Kidney epithelial cell (primary cell): ENCODE measurements around the gene AKR1B1. TPM values are rescaled to one million over a fixed set of nuclear protein-coding genes. Genes with fewer than 3 reads are reported as not detected.

Experiments used
- DNase-seq: peaks from one replicate; pipeline ENCODE4 v3.0.0-alpha.2; 2010; ENCODE audit warnings: low read depth
- H3K27me3 ChIP-seq: 2 replicates; pipeline ENCODE4 v1.6.0; 2011; ENCODE audit warnings: low read length; ENCODE audit not compliant: control insufficient read depth, insufficient read depth
- H3K36me3 ChIP-seq: 2 replicates; pipeline ENCODE4 v1.5.1; 2011; ENCODE audit warnings: low read length; ENCODE audit not compliant: control insufficient read depth, insufficient read depth
- H3K4me3 ChIP-seq: 2 replicates; pipeline ENCODE4 v1.5.1; 2011; ENCODE audit warnings: low read depth, mild to moderate bottlenecking, control low read depth, low read length
- total RNA-seq: library from RNA; depleted of rRNA; stranded (reverse); fragments of >200 nt; gene quantifications from 2 replicates; pipeline ENCODE4 v1.2.3, GENCODE V29; 2015
- TF ChIP-seq, protein P1 (sequence below): IDR thresholded peaks from 2 replicates; pipeline ENCODE4 v1.5.1; 2011; ENCODE audit warnings: mild to moderate bottlenecking, moderate library complexity, low read length, control low read depth, inconsistent platforms; ENCODE audit not compliant: insufficient read depth, poor library complexity, severe bottlenecking

Gene AKR1B1
- total RNA-seq, 1 donor from 2014 or later, result 80.0 TPM

DNA sequence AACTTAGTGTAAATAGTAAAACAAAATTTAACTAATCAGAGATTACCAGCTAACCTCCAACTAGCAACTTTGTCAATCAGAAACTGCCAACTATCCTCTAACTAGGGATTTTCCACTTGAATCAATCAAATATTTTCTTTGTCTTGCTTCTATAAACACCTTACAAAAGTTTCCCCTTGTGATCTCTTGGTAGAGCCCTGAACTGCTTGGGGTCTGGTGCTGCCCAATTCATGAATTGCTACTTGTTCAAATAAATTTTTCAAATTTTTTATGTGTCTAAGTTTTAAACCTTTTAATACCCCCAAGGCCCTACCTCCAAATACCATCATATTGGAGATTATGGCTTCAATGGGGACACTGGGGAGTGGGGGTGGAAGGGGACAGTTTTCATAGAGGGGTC lies 24.0 kb upstream of the AKR1B1 start:
- TF ChIP-seq, protein P1, sequence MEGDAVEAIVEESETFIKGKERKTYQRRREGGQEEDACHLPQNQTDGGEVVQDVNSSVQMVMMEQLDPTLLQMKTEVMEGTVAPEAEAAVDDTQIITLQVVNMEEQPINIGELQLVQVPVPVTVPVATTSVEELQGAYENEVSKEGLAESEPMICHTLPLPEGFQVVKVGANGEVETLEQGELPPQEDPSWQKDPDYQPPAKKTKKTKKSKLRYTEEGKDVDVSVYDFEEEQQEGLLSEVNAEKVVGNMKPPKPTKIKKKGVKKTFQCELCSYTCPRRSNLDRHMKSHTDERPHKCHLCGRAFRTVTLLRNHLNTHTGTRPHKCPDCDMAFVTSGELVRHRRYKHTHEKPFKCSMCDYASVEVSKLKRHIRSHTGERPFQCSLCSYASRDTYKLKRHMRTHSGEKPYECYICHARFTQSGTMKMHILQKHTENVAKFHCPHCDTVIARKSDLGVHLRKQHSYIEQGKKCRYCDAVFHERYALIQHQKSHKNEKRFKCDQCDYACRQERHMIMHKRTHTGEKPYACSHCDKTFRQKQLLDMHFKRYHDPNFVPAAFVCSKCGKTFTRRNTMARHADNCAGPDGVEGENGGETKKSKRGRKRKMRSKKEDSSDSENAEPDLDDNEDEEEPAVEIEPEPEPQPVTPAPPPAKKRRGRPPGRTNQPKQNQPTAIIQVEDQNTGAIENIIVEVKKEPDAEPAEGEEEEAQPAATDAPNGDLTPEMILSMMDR, result no peak
- H3K4me3 ChIP-seq, result no peak overlapping the region
- H3K36me3 ChIP-seq, result no peaks in the 10 kb centered on the region
- H3K27me3 ChIP-seq, result no peaks in the 10 kb centered on the region
- DNase-seq, result no peak

DNA sequence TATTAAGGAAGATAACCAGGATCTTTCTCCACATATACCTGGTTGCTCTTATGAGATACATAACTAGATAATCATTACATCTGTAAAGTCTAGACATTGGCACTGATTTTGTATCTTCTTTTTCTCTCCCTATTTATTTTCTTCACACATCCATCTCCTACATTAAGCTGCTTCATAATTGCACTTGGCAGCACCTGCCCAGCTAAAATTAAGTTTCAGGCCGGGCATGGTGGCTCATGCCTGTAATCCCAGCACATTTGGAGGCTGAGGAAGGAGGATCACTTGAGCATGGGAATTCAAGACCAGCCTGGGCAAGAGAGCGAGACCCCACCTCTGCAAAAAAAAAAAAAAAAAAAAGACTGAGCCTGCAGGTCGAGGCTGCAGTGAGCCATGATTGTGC lies 22.3 kb upstream of the AKR1B1 start:
- DNase-seq, result no peak
- H3K36me3 ChIP-seq, result no peaks in the 10 kb centered on the region
- no peak overlapping the region for H3K4me3 ChIP-seq
- TF ChIP-seq, protein P1, result no peak
- no peaks in the 10 kb centered on the region for H3K27me3 ChIP-seq

DNA sequence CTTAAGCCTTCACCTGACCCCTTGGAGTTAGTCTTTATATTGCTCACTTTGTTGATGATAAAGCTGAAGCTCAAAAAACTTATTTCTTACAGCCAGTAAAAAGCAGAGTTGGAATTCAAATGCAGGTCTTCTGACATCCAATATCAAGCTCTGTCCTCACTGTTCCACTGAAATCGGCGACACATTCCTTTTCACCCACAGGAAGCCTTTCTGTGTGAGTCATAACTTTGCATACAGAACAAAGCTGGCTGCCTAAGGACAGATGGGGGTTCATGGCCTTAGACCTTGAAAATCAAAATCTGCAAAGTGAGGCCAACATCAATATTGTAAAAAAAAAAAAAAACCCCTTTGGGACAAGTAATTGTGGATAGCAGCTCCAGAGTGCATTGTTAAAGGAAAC lies 21.8 kb upstream of the AKR1B1 start:
- Histone ChIP-seq H3K27me3 (no peaks in the 10 kb centered on the region), H3K4me3 (no peak overlapping the region), H3K36me3 (no peaks in the 10 kb centered on the region)
- TF ChIP-seq, protein P1, result no peak
- DNase-seq, result no peak

DNA sequence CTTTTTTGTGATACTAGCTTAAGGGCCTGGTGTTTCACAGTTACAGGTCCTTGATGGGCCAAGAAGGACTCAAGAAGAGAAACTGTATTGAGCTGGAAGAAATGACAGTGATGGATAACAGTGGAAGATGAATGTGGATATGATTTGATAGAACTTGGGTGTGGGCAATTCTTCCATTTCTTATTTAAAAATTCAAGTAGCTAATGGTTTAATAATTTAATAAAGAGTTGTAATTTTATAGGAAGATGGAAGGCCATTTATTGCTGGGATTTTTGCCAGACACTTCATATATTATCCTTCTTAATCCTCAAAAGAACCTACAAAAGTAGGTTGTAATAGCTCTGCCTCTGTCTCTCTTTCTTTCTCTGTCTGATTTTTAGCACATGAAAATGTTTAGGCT lies 21.3 kb upstream of the AKR1B1 start:
- Histone ChIP-seq H3K4me3 (no peak overlapping the region), H3K36me3 (no peaks in the 10 kb centered on the region), H3K27me3 (no peaks in the 10 kb centered on the region)
- DNase-seq, result no peak
- TF ChIP-seq, protein P1, result no peak

DNA sequence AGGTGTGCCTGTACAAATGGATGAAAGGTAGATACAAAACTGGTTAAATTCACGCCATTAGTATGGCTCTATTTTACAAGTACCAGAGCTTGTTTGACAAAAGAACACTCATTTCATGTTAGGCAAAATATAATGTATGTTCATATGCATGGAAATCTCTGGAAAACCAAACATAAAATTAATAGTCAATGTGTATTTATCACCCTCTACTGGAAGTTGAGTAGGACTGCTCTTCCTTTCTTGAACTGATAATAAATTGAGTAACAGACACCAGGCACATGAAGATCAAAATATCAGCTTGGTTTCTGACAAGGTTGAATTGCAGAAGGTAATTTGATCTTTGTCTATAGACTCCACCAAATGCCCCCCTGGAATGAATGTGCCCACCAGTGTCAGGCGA lies 19.8 kb upstream of the AKR1B1 start:
- no peaks in the 10 kb centered on the region for H3K27me3 ChIP-seq
- no peak overlapping the region for H3K4me3 ChIP-seq
- TF ChIP-seq, protein P1, result no peak
- no peak for DNase-seq
- no peaks in the 10 kb centered on the region for H3K36me3 ChIP-seq

DNA sequence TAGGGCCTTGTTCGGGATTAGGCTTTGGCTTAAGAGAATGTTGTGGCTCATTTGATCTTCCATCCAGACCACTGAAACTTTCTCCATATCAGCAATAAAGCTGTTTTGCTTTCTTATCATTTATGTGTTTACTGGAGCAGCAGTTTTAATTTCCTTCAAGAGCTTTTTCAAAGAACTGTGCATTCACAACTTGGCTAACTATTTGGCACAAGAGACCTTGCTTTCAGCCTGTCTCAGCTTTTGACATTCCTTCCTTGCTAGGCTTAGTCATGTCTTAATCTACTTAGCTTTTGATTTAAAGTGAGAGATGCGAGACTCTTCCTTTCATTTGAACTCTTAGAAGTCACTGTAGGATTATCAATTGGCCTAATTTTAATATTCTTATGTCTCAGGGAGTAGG lies 19.1 kb upstream of the AKR1B1 start:
- TF ChIP-seq, protein P1, result no peak
- Histone ChIP-seq H3K36me3 (no peaks in the 10 kb centered on the region), H3K27me3 (no peaks in the 10 kb centered on the region), H3K4me3 (no peak overlapping the region)
- DNase-seq, result no peak
